Globus pallidus (tissue), 1 donor: Measurements from ENCODE around the gene ACLY.

ENCODE experiments used
- DNase-seq: peaks from one replicate; pipeline ENCODE4 v3.0.0-alpha.2; 2015; ENCODE audit warnings: low spot score

The ACLY gene

DNA sequence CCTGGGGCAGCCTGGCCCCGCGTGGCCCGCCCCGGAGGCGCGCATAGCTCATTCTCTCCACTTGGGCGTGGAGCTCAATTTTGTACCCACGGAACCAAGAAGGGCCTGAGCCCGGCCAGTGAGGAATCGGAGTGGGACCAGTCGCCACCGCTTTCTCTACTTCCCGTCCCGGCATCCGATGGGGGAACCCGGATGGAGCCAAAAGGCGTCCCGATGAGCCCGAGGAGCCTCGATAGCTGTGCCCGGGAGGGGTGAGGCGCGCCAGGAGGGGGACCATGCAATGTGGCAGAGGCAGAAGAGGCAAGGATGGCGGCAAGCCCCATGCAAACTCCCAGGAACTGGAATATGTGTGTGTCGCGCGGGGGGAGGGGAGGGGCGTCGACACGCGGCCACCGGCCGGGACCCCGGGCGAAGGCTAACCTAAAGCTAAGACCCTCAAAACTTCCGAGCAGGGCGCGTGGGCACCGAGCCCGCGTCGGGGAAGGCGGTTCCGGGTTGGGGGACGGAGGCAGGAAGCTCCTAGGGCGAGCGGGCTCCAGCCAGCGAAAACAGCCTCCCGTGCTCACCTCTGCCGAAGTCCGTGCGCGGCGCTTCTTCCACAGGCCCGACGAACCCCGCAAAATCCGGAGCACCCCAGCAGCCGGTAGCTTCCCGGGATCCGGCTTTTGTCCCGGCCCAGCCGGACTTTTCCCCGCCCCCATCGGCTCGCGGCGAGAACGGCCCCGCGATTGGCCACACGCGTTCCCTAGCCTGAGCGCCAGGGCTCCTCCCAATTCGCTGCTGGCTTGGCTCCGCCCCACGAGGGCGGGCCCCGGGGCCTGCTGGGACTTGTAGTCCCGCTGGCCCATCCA, at the start of gene ACLY:
Gene ACLY, minus strand, starts transcription at position 638 of the 851 bp plus-strand sequence. CDS start 5,078 bp downstream, outside the sequence.
- peak; percentile 97 for DNase-seq

DNA sequence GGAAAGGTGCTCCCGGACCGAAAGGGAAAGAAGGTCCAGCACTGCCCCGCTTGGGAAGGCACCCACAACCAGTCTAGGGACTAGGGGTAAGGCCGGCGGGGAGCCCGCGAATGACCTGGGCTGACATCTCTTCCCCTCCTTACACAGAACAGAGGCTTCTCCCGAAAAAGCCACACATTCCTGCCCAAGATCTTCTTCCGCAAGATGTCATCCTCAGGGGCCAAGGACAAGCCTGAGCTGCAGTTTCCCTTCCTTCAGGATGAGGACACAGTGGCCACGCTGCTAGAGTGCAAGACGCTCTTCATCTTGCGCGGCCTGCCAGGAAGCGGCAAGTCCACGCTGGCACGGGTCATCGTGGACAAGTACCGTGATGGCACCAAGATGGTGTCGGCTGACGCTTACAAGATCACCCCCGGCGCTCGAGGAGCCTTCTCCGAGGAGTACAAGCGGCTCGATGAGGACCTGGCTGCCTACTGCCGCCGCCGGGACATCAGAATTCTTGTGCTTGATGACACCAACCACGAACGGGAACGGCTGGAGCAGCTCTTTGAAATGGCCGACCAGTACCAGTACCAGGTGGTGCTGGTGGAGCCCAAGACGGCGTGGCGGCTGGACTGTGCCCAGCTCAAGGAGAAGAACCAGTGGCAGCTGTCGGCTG, 49.3 kb upstream of the ACLY start:
- DNase-seq, result no peak

DNA sequence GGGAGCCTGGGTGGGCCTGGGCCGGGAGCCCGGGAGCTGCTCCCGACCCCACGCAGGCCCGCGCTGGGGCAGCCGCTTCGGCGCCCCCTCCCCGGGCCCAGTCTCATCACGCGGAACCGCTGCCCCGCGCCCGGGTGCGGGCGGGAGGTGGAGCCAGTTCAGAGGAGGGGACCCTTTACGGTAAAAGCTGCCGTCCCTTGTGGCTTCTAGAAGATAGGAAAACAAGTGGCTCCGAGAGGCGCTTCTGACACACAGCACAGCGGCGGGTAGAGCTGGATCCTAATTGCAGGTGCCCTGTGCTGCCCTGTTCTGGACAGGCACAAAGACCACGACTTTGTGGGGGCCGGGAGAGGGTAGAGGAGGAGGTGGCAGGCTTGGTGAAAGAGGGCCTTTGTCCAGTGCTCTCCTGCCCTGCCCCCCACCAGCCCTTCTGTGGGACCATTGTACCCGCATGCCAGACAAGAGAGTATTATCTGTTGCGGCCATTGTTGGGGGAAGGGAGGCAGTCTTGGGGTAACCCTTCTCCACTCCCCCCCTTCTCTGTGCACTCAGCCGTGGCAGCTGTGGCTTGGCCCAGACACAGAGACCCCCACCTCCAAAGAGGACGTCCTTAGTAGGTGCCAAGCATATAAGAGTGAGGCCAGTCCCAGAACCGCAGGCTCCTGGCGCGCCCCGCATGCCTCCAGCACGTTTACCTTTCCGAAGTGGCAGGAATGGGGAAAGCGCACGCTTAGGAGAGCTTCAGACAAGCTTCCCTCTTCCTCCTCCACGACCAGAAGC, 48.6 kb upstream of the ACLY start:
- peak; percentile 99 for DNase-seq

GRCh38 chr17:41966463-41967140, 47.9 kb upstream of the ACLY start, which contains the start of gene CNP:
Gene CNP, plus strand, starts transcription at chr17:41966795. Its CDS starts 90 bp downstream, at chr17:41966885.
- peak; percentile 93 for DNase-seq

DNA sequence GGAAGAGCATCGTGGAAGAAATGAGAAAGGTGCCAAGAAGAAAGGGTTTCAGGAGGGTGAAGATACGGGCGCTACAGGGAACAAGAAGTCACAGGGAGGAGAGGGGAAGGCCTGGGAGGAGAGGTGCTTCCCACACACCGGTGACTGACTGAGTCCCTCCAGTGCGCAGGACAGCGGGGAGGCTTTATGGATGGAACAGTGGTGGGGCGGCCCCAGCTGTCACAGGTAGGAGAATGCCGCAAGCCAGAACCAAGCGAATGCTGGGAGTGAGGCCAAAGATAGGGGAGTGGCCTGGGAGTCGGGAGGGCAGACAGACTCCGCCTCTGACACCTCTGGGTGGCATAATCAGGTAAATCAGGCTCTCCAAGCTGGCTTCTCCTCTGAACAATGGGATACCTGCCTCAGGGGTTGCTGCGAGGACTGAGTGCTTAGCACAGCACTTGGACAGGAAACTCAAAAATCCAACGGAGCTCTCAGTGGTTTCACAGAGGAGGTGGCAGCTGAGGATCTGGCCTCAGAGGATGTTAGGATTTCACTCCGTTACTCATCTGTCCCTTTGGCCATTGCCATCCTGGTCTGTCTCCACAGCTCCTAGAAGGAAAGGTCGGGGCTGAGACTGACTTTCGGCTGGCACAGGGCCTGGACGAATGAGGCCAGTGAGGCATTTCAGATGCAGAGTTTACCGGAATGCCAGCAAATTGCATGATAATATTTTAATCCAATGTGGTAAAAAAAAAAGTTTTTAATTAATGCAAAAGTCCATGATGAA, 47.1 kb upstream of the ACLY start:
- no peak for DNase-seq

DNA sequence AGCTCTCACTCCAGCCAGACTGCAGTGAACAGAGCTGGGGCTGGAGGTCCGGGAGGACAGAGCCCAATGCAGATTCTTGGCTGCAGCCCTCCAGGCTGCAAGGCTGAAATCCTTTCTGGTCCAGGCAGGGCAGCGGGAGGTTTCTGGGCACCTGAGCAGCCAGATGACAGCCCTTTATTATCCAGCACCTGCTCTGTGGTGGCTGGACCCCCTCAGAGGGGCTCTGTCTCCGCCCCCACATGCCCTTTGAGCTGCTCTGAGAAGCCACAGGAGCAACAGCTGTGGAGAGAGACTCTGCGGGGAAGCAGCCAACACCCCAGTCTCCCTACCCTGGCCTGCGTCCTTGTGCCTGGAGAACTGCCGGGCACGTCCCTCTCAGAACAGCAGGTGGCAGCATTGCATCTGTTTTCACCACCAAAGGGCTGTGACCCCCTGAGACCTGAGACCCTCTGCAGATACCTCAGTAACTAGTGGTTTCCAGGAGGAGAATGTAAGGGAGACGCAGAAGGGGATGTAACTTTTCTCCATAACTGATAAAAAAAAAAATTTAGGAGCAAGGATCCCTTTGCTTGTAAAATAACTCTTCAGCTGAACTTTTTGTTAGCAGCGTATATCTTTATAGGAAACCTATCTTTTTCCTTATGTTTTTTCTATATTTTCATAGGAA, 44.1 kb upstream of the ACLY start:
- DNase-seq, result peak; percentile 84

DNA sequence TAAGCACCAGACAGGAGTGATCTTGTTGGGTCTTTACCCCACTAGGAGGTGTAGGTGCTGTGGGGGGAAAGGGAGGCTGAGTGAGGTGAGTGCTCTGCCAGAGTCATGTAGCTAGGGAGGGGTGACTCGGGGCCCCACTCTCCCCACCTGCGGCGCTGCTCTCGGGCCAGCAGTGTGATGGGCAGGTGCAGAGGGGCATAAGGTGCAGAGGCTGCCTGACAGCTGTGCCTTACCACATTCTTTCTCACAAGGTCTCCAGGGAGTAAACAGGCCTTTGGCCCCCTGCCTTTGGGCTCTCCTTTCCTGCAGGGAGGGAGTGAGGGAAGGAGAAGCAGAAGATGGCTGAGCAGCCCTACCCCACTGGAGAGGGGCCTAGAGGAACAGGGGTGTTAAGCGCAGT, 43.4 kb upstream of the ACLY start:
- DNase-seq, result no peak

DNA sequence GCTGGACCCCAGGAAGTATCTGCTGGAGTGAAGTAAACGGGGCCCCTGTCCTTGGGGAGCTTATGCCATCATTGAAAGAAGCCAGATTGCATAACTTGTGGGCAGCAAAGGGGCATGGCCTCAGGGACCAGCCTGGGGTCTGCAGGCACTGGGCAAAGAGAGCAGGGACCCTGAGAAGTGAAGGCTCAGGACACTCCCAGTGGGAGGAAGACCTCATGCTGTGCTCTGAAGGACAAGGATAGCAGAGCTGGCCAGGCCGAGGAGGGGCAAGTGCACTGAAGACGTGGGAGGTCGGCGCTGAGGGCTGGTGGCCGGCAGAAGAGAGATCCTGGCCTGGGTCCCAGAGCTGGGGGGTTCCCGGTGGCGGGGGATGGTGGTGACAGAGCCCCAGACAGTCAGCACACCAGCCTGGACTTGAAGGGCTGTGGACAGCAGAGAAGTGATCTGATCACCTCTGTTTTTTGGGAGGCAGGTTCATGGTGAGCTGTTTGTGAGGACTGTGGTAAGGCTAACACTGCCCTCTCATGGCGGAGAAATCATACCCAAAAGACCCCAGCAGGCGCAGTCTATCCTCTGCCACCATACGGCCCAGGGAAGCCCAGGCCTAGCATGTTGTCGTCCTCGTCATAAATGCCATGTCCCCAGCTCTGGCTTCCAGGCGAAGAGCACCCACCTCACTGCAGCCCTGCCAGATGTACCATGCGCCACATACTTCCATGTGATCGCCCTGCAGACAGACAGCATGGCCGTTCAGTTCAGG, 40.8 kb upstream of the ACLY start:
- peak; percentile 64 for DNase-seq

DNA sequence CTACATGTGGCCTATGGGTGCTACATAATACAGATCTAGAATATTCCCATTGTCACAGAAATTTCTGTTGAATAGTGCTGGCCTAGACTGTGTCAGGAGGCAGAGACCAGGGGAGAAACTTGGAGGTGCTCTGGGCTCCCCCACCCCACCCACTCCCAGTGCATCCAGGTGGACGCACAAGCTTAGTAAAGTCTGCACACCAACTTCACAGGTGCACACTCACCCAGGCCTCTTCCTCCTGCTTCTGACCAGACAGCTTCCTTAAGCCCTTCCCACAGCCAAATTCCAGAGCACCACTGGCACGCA, 40.2 kb upstream of the ACLY start:
- no peak for DNase-seq

DNA sequence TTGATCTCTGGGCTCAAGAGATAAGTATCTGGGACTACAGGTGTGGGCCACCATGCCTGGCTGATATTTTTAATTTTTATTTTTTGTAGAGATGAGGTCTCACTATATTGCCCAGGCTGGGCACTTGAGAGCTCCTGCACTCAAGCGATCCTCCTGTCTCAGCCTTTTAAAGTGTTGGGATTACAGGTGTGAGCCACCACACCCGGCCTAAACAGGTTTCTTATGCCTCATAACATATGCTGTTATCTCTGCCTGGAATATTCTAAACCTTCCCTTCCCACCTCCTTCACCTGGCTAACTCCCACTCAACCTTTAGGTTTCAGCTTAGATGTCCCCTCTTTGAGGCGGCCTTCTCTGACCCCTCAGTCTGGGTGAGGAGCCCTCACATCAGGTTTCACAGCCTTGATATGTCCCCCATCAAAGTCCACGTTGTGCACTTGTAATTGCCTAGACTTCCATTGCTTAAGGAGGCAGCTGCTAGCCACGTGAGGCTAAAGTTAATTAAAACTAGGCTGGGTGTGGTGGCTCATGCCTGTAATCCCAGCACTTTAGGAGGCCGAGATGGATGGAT, 39.2 kb upstream of the ACLY start:
- no peak for DNase-seq

DNA sequence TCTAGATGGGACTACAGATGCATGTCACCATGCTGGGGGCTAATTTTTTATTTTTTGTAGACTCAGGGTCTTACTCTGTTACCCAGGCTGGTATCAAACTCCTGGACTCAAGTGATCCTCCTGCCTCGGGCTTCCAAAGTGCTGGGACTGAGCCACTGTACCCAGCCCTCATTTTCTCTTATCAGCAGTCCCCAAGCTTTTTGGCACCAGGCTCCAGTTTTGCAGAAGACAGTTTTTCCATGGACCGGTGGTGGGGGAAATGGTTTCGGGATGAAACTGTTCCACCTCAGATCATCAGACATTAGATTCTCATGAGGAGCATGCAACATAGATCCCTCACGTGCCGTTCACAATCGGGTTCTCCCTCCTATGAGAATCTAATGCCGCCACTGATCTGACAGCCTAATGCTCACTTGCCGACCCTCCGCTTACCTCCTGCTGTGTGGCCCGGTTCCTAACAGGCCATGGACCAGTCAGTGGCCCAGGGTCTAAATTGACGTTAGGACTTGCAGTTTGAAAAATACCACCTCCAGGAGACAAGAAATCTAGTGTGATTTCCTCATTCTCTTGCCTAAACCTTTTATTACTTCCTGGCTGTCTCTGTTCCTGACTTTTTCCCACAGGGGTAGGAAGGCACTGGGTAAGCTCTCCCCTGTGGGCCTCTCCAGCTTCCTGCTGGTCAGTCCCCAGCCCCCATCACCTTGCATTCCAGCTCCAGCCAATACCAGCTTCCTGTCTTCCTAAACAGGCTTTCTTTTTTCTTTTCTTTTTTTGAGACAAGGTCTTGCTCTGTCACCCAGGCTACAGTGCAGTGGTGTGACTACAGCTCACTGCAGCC, 38.5 kb upstream of the ACLY start:
- DNase-seq, result no peak

- no peak for DNase-seq
Measured at GRCh38 chr17:41956522-41956921, 37.8 kb upstream of the ACLY start.

DNA sequence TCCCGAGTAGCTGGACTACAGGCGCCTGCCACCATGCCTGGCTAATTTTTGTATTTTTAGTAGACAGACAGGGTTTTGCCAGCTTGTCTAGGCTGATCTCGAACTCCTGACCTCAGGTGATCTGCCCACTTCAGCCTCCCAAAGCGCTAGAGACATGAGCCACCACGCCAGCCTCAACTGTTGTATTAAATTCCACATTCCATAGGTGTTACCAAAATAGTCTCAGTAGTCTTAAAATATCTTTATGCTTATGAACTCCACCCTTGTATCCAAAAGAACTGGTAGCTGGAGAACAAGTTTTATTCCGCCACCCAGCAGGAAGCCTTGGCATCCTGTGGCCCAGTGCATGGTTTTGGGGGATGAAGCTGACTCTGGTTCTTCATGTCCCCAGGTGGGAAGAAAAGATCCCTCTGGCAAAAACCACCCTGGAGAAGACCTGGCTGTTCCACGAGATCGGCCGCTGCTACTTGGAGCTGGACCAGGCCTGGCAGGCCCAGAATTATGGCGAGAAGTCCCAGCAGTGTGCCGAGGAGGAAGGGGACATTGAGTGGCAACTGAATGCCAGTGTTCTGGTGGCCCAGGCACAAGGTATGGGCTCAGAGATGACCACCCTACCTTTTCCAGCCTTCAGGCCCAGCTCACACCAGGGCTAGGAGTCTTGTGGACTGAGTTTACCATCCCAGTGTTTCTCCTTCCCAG, 30.2 kb upstream of the ACLY start:
- DNase-seq, result no peak

GRCh38 chr17:41944943-41945342, 26.2 kb upstream of the ACLY start:
- no peak for DNase-seq

GRCh38 chr17:41943492-41943891, 24.7 kb upstream of the ACLY start:
- no peak for DNase-seq

- no peak for DNase-seq
Measured at GRCh38 chr17:41942626-41943373, 24.0 kb upstream of the ACLY start.

DNA sequence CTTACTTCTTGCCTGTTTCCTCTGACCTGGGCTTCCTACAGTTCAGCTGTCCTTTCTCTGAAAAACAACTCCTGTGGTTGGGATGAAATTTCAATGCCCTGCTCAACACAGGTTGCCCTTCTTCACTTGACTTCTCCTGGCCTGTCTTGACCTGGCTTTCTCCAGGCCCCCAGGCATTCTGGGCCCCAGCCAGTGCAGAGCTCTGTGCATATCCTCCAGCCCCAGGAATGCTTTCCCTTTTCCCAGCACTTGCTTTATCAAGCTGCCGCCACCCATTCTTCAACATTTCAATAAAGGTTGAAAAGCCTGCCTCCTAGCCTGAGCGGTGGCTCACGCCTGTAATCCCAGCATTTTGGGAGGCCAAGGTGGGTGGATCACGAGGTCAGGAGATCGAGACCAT, 22.4 kb upstream of the ACLY start:
- no peak for DNase-seq
